HG02763 (cell line): Measurements from ENCODE around the gene HECTD4.
"Not testable (repeated sequence)": the region's sequence is repeated elsewhere in the genome, so short reads cannot be mapped to it uniquely, and the experiment has no call there.

Experiments
- ATAC-seq: cut with Tn5 transposase; IDR thresholded peaks from one replicate; pipeline ENCODE4 v1.9.1; 2021; ENCODE audit warnings: mild to moderate bottlenecking, moderate library complexity; ENCODE audit not compliant: unreplicated experiment

HECTD4 gene

GRCh38 chr12:112354399-112354798 is 27.8 kb downstream of the HECTD4 start:
- ATAC-seq, result no peak

GRCh38 chr12:112353393-112353792 is 28.8 kb downstream of the HECTD4 start:
- no peak for ATAC-seq

- no peak for ATAC-seq
Observed at GRCh38 chr12:112352921-112353320, 29.3 kb downstream of the HECTD4 start.

- no peak for ATAC-seq
Observed at GRCh38 chr12:112350593-112351592, 31.3 kb downstream of the HECTD4 start.

- ATAC-seq, result no peak
Observed at GRCh38 chr12:112349431-112349830, 32.8 kb downstream of the HECTD4 start.

- ATAC-seq, result not testable (repeated sequence)
Observed at GRCh38 chr12:112348926-112349325, 33.3 kb downstream of the HECTD4 start.

GRCh38 chr12:112347581-112347982 is 34.6 kb downstream of the HECTD4 start:
- no peak for ATAC-seq

- ATAC-seq, result no peak
Observed at GRCh38 chr12:112346194-112346593, 36.0 kb downstream of the HECTD4 start.

GRCh38 chr12:112344220-112344619 is 38.0 kb downstream of the HECTD4 start:
- no peak for ATAC-seq

GRCh38 chr12:112342587-112342986 is 39.6 kb downstream of the HECTD4 start:
- no peak for ATAC-seq

- ATAC-seq, result no peak
Observed at GRCh38 chr12:112341046-112341825, 41.0 kb downstream of the HECTD4 start.

GRCh38 chr12:112340230-112340629 is 42.0 kb downstream of the HECTD4 start:
- ATAC-seq, result no peak

GRCh38 chr12:112334999-112335398 is 47.2 kb downstream of the HECTD4 start:
- ATAC-seq, result not testable (repeated sequence)

GRCh38 chr12:112333019-112333418 is 49.2 kb downstream of the HECTD4 start:
- no peak for ATAC-seq

- no peak for ATAC-seq
Observed at GRCh38 chr12:112331886-112332285, 50.3 kb downstream of the HECTD4 start.

GRCh38 chr12:112330706-112331105 is 51.5 kb downstream of the HECTD4 start:
- no peak for ATAC-seq

GRCh38 chr12:112328456-112329124 is 53.6 kb downstream of the HECTD4 start:
- ATAC-seq, result no peak

GRCh38 chr12:112327209-112327938 is 54.9 kb downstream of the HECTD4 start:
- ATAC-seq, result no peak

GRCh38 chr12:112325622-112326207 is 56.5 kb downstream of the HECTD4 start:
- ATAC-seq, result no peak

GRCh38 chr12:112325157-112325556 is 57.1 kb downstream of the HECTD4 start:
- no peak for ATAC-seq
